Hepatocyte (in vitro differentiated cells): ENCODE results near the gene TRUB1.

Experiments used
- CTCF ChIP-seq: fragments of 200-600 bp; sonication (generic); IDR thresholded peaks from 2 replicates; pipeline ENCODE4 v1.5.1; 2016; ENCODE audit warnings: antibody characterized with exemption, mild to moderate bottlenecking; ENCODE audit not compliant: poor library complexity
- EZH2 ChIP-seq: fragments of 200-600 bp; sonication (generic); IDR thresholded peaks from 2 replicates; pipeline ENCODE4 v1.6.1; 2016; ENCODE audit warnings: antibody characterized with exemption, mild to moderate bottlenecking, borderline replicate concordance
- EZH2phosphoT487 ChIP-seq: fragments of 200-600 bp; sonication (generic); IDR thresholded peaks from one replicate; pipeline ENCODE4 v1.6.1; 2018; ENCODE audit warnings: antibody characterized with exemption, mild to moderate bottlenecking, low read depth, moderate library complexity; ENCODE audit not compliant: unreplicated experiment, severe bottlenecking

- TF ChIP-seq CTCF (no peak), EZH2phosphoT487 (no peak), EZH2 (no peak)
These were observed 65.4 kb downstream of the TRUB1 start for GRCh38 chr10:115003396-115003795.
